HT1080 (cell line): ENCODE data around the gene PRDM16. TPM values are rescaled to one million over a fixed set of nuclear protein-coding genes. Genes with fewer than 3 reads are reported as not detected.

Source experiments
- DNase-seq: peaks from one replicate; pipeline ENCODE4 v3.0.0-alpha.2; 2015; ENCODE audit warnings: low read depth
- total RNA-seq: library from RNA; depleted of rRNA; stranded (reverse); fragments of >200 nt; shearing (Covaris generic); gene quantifications from 2 replicates; pipeline ENCODE4 v1.2.3, GENCODE V29; 2014

The PRDM16 gene
- total RNA-seq, 1 experiment from 2014 or later, result not detected

GRCh38 chr1:3368059-3368458, 299.1 kb downstream of the PRDM16 start:
- DNase-seq, result no peak

- no peak for DNase-seq
Measured at GRCh38 chr1:3368711-3369445, 299.9 kb downstream of the PRDM16 start.

GRCh38 chr1:3369446-3370076, 300.6 kb downstream of the PRDM16 start:
- DNase-seq, result peak; percentile 34

GRCh38 chr1:3370856-3371703, 302.1 kb downstream of the PRDM16 start:
- no peak for DNase-seq

GRCh38 chr1:3372317-3372716, 303.3 kb downstream of the PRDM16 start:
- no peak for DNase-seq

- no peak for DNase-seq
Measured at GRCh38 chr1:3373175-3373574, 304.2 kb downstream of the PRDM16 start.

GRCh38 chr1:3373700-3374405, 304.9 kb downstream of the PRDM16 start:
- DNase-seq, result no peak

- DNase-seq, result no peak
Measured at GRCh38 chr1:3375245-3375644, 306.2 kb downstream of the PRDM16 start.

- DNase-seq, result no peak
Measured at GRCh38 chr1:3377166-3377565, 308.2 kb downstream of the PRDM16 start.

GRCh38 chr1:3377604-3378279, 308.7 kb downstream of the PRDM16 start:
- DNase-seq, result no peak

GRCh38 chr1:3378411-3379208, 309.6 kb downstream of the PRDM16 start:
- no peak for DNase-seq

- DNase-seq, result no peak
Measured at GRCh38 chr1:3379934-3380333, 310.9 kb downstream of the PRDM16 start.

- DNase-seq, result no peak
Measured at GRCh38 chr1:3380469-3380868, 311.5 kb downstream of the PRDM16 start.

- no peak for DNase-seq
Measured at GRCh38 chr1:3381901-3382300, 312.9 kb downstream of the PRDM16 start.

GRCh38 chr1:3382326-3383057, 313.5 kb downstream of the PRDM16 start:
- DNase-seq, result no peak

- no peak for DNase-seq
Measured at GRCh38 chr1:3383679-3384078, 314.7 kb downstream of the PRDM16 start.

GRCh38 chr1:3384407-3384806, 315.4 kb downstream of the PRDM16 start:
- no peak for DNase-seq

- no peak for DNase-seq
Measured at GRCh38 chr1:3386205-3387002, 317.4 kb downstream of the PRDM16 start.

- DNase-seq, result no peak
Measured at GRCh38 chr1:3387401-3387800, 318.4 kb downstream of the PRDM16 start.
